IPS DF 6.9 (cell line): ENCODE results near the gene DRP2.

ENCODE experiments used
- DNase-seq: peaks from one replicate; pipeline ENCODE4 v3.0.0-alpha.2; 2013; ENCODE audit warnings: low read depth, low spot score
- H3K27ac ChIP-seq: one replicate; pipeline ENCODE4 v1.5.1; 2013; ENCODE audit warnings: low read length, control low read depth
- H3K27me3 ChIP-seq: 2 replicates; pipeline ENCODE4 v1.6.1; 2013; ENCODE audit warnings: mild to moderate bottlenecking, low read length; ENCODE audit not compliant: control insufficient read depth, insufficient read depth
- H3K36me3 ChIP-seq: 2 replicates; pipeline ENCODE4 v1.6.1; 2013; ENCODE audit warnings: low read length; ENCODE audit not compliant: control insufficient read depth, insufficient read depth
- H3K4me1 ChIP-seq: 2 replicates; pipeline ENCODE4 v1.6.1; 2013; ENCODE audit warnings: low read length; ENCODE audit not compliant: control insufficient read depth, insufficient read depth
- H3K4me3 ChIP-seq: 2 replicates; pipeline ENCODE4 v1.5.1; 2013; ENCODE audit warnings: mild to moderate bottlenecking, low read length
- H3K9me3 ChIP-seq: 2 replicates; pipeline ENCODE4 v1.6.1; 2013; ENCODE audit warnings: low read length, inconsistent platforms; ENCODE audit not compliant: control insufficient read depth, insufficient read depth
- WGBS: extraction: QIAGEN DNeasy Blood & Tissue Kit; methylation state at CpG from one replicate; pipeline ENCODE4 v1.1.7; 2013; ENCODE audit warnings: mixed read lengths, missing lambda C conversion rate; ENCODE audit not compliant: insufficient read length, insufficient coverage; 5-methylcytosine and 5-hydroxymethylcytosine counted together

Gene DRP2

DNA sequence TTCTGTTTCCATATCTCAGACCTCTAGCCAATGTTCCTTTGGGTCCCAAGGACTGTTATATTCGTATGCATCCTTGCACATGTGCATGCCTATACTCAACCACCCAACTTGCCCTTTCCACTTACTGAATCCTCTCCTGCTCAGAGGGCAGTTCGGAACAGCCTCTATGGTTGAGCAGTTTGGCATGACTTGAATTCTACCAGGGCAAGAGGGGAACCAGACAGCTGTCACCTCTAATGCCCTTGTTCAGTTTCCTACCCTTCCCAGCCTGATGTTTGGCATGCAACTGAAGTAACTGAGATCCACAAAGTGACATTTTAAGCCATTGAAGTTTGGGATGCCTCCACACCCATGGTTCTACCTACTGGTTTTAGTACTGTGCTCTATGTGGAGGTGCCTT, 17.5 kb downstream of the DRP2 start:
- no peaks in the 10 kb centered on the region for H3K27me3 ChIP-seq
- H3K4me3 ChIP-seq: no peak overlapping the region
- H3K4me1 ChIP-seq: no peaks in the 10 kb centered on the region
- H3K36me3 ChIP-seq: no peaks in the 10 kb centered on the region
- H3K27ac ChIP-seq: no peak overlapping the region
- H3K9me3 ChIP-seq: no peaks in the 10 kb centered on the region
- no peak for DNase-seq
- WGBS: no CpG with 5 or more reads among the region's 2 CpGs

DNA sequence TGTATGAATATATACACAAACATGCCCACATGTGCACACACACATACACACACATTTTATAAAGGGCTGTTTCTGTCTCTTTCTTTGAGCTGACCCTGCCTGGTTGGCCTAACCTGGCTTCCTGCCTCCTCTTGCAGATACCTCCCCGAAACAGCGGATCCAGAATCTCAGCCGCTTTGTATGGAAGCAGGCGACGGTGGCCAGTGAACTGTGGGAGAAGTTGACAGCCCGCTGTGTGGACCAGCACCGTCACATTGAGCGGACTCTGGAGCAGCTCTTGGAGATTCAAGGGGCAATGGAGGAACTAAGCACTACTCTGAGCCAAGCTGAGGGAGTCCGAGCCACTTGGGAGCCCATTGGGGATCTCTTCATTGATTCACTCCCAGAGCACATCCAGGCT, 21.9 kb downstream of the DRP2 start:
- Histone ChIP-seq H3K4me3 (no peak overlapping the region), H3K9me3 (no peaks in the 10 kb centered on the region), H3K4me1 (no peaks in the 10 kb centered on the region), H3K27me3 (no peaks in the 10 kb centered on the region), H3K36me3 (no peaks in the 10 kb centered on the region), H3K27ac (no peak overlapping the region)
- DNase-seq: no peak
- no CpG with 5 or more reads among the region's 9 CpGs for whole genome bisulfite sequencing

DNA sequence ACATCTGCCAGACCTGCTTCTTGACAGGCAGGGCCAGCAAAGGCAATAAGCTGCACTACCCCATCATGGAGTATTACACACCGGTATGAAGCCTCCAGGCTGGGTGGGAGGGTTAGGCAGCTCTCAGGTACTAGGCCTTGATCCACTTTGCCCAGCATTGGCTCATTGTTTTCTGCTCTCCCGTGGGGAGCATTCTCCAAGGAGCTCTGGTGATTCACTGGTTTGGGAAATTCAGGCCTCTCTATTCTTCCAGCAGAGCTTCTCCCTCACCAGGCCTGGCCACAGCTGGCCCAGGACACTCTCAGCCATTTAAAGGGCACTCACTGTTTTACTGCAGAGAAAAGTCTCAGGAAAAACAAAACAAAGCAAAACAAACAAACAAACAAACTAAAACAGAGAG, 33.0 kb downstream of the DRP2 start:
- no peak overlapping the region for H3K4me3 ChIP-seq
- WGBS: no CpG with 5 or more reads among the region's 2 CpGs
- no peaks in the 10 kb centered on the region for H3K4me1 ChIP-seq
- no peak overlapping the region for H3K27ac ChIP-seq
- H3K27me3 ChIP-seq: no peaks in the 10 kb centered on the region
- no peaks in the 10 kb centered on the region for H3K9me3 ChIP-seq
- DNase-seq: no peak
- no peaks in the 10 kb centered on the region for H3K36me3 ChIP-seq

DNA sequence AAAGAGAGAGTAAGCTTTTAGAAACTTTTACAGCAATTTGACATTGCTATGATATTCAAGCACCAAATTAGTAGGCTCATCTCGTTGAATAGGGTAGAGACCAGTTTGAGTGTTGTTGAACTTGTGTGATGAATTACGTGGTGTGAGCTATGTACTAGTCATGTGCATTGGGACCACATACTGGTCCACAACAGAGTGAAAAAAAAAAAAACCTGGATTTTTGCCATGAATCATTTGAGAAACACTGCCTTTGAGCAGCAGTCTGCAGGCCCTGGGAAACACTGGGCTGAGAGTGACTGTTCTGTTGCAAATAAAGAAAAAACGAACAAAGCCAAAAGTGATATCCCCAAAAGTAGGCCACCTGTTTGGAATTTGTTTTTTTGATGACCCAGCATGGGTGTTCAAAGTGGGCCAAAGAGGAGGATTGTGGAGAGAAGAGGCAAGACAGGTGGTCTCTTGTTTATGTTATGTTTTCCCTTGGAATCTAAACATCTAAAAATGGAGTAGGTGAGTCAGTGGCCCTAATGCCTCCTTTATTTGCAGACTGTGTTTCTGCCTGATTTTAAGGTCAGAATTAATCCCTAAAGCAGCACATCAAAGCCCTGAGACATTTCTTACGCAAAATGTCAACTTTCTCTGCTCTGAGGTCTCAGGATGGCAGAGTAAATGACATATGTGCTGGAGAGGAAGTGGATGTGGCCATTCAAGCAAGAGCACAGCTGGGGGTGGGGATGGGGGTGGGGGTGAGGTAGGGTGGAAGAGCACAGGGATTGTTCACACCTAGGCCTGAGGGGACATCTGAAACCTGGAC, 38.1 kb downstream of the DRP2 start:
- no CpG with 5 or more reads among the region's 4 CpGs for WGBS
- H3K9me3 ChIP-seq: no peaks in the 10 kb centered on the region
- no peak overlapping the region for H3K27ac ChIP-seq
- DNase-seq: no peak
- no peaks in the 10 kb centered on the region for H3K27me3 ChIP-seq
- no peaks in the 10 kb centered on the region for H3K4me1 ChIP-seq
- H3K36me3 ChIP-seq: no peaks in the 10 kb centered on the region
- no peak overlapping the region for H3K4me3 ChIP-seq

DNA sequence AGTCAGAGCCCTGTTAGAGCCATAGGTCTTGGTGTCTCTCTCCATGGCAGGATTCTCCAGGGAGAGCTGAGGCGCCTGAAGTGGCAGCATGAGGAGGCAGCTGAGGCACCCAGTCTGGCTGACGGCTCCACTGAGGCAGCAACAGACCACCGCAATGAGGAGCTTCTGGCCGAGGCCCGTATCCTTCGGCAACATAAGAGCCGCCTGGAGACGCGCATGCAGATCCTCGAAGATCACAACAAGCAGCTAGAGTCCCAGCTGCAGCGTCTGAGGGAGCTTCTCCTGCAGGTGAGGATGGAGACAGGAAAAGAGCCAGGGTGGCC, 38.6 kb downstream of the DRP2 start:
- Histone ChIP-seq H3K4me3 (no peak overlapping the region), H3K4me1 (no peaks in the 10 kb centered on the region), H3K36me3 (no peaks in the 10 kb centered on the region), H3K27ac (no peak overlapping the region), H3K9me3 (no peaks in the 10 kb centered on the region), H3K27me3 (no peaks in the 10 kb centered on the region)
- no peak for DNase-seq
- WGBS: no CpG with 5 or more reads among the region's 11 CpGs

DNA sequence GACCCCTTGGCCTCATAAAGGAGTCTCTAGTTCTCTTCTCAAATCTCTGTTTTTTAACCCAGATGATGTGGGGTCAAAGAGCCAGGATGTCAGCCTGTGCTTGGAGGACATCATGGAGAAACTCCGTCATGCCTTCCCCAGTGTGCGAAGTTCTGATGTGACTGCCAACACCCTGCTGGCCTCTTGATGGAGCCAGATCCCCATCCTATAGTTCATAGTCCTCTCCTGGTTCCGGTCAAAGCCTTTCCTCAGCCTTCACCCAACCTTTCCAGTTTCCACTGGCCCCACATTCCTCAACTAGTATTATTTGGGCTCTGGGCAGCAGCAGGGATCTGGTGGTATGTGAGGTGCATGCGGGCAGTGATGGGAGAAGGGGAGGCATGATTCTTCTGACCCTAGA, 40.8 kb downstream of the DRP2 start:
- DNase-seq: peak; percentile 2
- Histone ChIP-seq H3K9me3 (no peaks in the 10 kb centered on the region), H3K27me3 (no peaks in the 10 kb centered on the region), H3K27ac (no peak overlapping the region), H3K4me3 (no peak overlapping the region), H3K36me3 (no peaks in the 10 kb centered on the region), H3K4me1 (no peaks in the 10 kb centered on the region)
- no CpG with 5 or more reads among the region's 4 CpGs for WGBS

DNA sequence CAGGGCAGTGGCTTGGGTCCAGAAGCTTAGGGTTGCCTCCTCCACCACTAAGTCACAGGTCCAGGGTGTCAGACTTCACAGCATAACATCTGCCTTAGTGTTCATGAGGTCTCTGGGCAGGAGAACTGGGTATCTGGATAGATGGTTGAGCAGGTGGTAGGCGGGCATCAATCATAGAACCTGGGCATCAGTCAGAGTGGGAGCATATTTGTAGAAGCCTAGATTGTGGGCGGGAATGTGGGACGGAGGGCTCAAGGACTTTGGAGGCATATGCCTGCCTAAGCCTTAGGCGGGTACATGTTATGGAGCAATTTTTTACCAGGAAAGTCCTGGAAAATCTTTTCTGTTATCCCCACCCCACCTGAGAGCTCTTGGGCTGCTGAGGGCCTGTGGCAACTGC, 43.0 kb downstream of the DRP2 start:
- Histone ChIP-seq H3K4me1 (no peaks in the 10 kb centered on the region), H3K9me3 (no peaks in the 10 kb centered on the region), H3K27ac (no peak overlapping the region), H3K27me3 (no peaks in the 10 kb centered on the region), H3K4me3 (no peak overlapping the region), H3K36me3 (no peaks in the 10 kb centered on the region)
- WGBS: no CpG with 5 or more reads among the region's 4 CpGs
- DNase-seq: no peak

DNA sequence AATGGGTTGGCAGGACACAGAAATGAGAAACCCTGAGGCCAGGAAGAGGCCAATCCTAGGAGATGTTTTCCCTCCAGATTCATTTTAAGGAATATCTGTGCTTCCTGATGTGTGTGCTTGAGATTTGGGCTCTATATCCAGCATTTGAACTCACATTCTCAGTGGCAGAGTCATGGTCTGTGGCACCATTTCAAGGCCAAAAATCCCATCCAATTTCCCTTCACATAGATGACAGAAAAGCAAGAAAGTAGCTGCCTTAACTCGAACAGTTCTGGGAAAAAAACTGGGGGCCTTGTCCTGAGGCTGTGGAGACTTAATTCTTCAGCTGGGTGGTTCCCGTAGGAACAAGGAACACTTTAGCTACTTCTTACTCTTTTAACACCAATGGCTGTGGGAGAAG, 44.2 kb downstream of the DRP2 start:
- DNase-seq: no peak
- Histone ChIP-seq H3K36me3 (no peaks in the 10 kb centered on the region), H3K27ac (no peak overlapping the region), H3K4me3 (no peak overlapping the region), H3K27me3 (no peaks in the 10 kb centered on the region), H3K4me1 (no peaks in the 10 kb centered on the region), H3K9me3 (no peaks in the 10 kb centered on the region)
- WGBS: no CpG with 5 or more reads among the region's 2 CpGs

DNA sequence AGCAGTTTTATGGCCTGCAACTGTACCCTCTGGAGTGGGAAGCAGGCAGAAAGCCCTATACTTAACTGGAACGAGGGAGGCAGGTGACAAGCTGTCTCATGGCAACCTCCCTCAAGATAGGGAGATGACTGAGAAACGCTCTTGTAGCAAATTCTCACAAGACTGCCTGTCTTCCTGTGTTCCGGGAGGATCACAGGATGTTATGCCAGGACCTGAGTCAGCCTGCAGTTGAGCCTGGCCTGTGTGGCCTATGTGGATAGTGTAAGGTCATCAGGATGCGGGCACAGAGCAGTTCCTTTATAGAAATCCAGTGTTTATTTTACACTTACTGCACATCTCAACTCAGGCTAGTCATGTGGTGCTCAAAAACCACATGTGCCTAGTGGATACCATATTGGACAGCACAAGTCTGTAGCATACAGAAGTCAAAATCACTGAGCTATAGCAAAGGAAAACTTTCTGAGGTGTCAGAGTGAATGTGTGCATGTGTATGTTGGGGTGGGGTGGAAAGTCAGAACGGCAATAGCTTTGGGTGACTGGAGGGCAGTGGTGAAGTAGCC, 46.4 kb downstream of the DRP2 start:
- Histone ChIP-seq H3K9me3 (no peaks in the 10 kb centered on the region), H3K4me3 (no peak overlapping the region), H3K27me3 (no peaks in the 10 kb centered on the region), H3K36me3 (no peaks in the 10 kb centered on the region), H3K4me1 (no peaks in the 10 kb centered on the region), H3K27ac (no peak overlapping the region)
- DNase-seq: no peak
- no CpG with 5 or more reads among the region's 5 CpGs for WGBS

DNA sequence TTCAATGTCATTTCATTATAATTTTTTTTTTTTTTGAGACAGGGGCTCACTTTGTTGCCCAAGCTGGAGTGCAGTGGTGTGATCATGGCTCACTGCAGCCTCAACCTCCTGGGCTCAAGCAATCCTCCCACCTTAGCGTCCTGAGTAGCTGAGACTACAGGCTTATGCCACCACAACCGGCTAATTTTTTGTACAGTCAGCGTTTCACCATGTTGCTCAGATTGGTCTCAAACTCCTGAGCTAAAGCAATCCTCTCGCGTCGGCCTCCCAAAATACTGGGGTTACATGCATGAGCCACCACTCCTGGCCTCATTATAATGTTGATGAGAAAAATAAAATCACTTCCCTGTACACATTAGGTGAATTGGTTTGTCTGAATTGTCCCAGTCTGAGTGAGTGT, 54.6 kb downstream of the DRP2 start:
- Histone ChIP-seq H3K27ac (no peak overlapping the region), H3K4me3 (no peak overlapping the region), H3K27me3 (no peaks in the 10 kb centered on the region), H3K4me1 (no peaks in the 10 kb centered on the region), H3K9me3 (no peaks in the 10 kb centered on the region), H3K36me3 (no peaks in the 10 kb centered on the region)
- no peak for DNase-seq
- no CpG with 5 or more reads among the region's 6 CpGs for WGBS

DNA sequence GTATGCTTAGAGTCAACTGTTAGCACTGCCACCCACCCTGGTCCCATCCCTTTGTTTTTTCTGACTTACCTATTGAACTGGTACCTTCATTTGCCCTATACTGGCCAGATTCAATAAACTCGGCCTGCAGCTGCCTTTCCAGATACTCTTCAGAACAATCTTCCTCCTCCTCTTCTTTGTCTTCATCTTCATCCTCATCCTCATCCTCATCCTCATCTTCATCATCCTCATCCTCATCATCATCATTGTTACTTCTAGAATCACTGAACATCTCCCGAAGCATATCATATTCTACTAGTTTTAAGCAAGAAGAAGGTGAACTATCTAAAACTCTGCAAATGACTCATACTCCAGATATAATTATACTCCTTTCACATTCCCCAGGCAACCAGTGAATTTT, 56.7 kb downstream of the DRP2 start:
- Histone ChIP-seq H3K9me3 (no peaks in the 10 kb centered on the region), H3K27me3 (no peaks in the 10 kb centered on the region), H3K36me3 (no peaks in the 10 kb centered on the region), H3K27ac (no peak overlapping the region), H3K4me1 (no peaks in the 10 kb centered on the region), H3K4me3 (no peak overlapping the region)
- WGBS: 100% methylated on average over 1 of the region's 2 CpGs
- no peak for DNase-seq
